C4-2B (cell line): ENCODE measurements around the gene IL1RAPL2.
"Not testable (repeated sequence)": the region's sequence is repeated elsewhere in the genome, so short reads cannot be mapped to it uniquely, and the experiment has no call there.

Source experiments
- H3K27ac ChIP-seq: fragments of 450-650 bp; 2 replicates; pipeline ENCODE4 v1.5.1; 2017
- CTCF ChIP-seq: fragments of 450-650 bp; conservative IDR thresholded peaks from 2 replicates; pipeline ENCODE4 v1.5.1; 2017; ENCODE audit warnings: mild to moderate bottlenecking
- ZFX ChIP-seq: fragments of 450-650 bp; IDR thresholded peaks from 2 replicates; pipeline ENCODE4 v1.6.1; 2017

The IL1RAPL2 gene

DNA sequence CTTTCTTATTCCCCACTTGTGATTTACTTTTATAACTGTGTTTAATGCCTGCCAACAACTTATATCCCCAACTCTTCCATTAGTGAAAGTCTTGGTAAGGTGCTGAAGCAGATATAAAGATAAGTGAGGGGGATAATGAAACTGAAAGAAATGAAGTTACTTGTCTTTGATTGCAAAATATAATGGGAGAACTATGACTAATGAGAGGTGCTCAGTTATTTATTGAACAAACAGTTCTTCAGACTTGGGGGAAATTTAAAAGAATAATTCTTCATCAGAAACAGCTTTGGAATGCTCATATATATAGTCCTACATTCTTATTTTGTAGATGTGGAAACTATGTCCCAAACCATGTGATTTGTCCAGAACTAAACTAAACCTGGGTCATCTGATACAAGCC, 441.0 kb downstream of the IL1RAPL2 start:
- TF ChIP-seq ZFX (no peak), CTCF (no peak)
- no peak overlapping the region for H3K27ac ChIP-seq

GRCh38 chrX:105013719-105014118, 447.7 kb downstream of the IL1RAPL2 start:
- no peak for TF ChIP-seq CTCF
- H3K27ac ChIP-seq = no peak overlapping the region

GRCh38 chrX:105017641-105018040, 451.6 kb downstream of the IL1RAPL2 start:
- TF ChIP-seq ZFX (no peak), CTCF (no peak)
- H3K27ac ChIP-seq = no peak overlapping the region

- no peak overlapping the region for H3K27ac ChIP-seq
- no peak for TF ChIP-seq ZFX
- no peak for TF ChIP-seq CTCF
Measured at GRCh38 chrX:105018865-105019264, 452.9 kb downstream of the IL1RAPL2 start.

DNA sequence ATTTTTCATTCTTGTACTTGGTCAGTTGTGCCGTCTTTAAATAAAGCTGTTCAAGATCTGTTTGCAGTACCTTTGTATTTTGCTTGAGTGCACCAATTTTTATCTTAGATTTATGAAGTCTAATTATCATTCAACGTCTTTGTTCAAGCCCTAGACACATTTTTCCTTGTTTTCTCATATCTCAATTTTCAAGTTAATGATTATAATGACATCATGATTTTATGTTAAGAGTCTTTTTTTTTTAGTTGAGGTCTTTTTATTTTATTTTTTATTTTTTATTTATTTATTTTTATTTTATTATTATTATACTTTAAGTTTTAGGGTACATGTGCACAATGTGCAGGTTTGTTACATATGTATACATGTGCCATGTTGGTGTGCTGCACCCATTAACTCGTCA, 463.0 kb downstream of the IL1RAPL2 start:
- not testable (repeated sequence) for H3K27ac ChIP-seq

DNA sequence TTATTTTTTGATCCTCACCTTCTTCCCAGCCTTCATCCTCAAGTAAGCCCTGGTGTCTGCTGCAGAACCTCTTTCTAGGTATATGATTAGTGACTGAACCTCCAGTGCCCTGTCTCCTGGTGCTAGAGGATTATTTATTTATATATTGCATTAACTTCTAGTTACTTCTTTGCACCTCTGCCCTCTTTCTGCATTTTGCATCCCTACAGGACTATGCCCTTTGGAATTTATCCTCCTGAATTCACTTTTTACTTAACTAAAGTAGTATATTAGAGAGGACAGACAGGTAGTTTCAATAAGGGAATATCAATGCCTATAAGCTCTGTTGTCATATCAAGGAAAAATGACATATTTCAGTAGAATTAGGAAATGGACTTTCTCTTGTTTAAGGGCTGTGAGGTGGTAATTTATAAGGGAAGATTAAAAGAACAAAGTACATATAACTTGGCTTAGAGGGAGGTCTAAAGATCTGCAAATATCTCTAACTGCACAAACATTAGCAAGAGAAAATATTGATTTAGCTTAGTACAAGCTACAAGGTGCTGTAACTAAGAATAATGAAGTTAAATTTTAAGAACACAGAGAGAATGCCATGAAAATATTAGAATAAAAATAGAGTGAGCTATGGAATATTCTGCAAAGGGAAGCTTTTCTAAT, 472.8 kb downstream of the IL1RAPL2 start:
- no peak overlapping the region for H3K27ac ChIP-seq
- TF ChIP-seq CTCF (no peak), ZFX (no peak)

DNA sequence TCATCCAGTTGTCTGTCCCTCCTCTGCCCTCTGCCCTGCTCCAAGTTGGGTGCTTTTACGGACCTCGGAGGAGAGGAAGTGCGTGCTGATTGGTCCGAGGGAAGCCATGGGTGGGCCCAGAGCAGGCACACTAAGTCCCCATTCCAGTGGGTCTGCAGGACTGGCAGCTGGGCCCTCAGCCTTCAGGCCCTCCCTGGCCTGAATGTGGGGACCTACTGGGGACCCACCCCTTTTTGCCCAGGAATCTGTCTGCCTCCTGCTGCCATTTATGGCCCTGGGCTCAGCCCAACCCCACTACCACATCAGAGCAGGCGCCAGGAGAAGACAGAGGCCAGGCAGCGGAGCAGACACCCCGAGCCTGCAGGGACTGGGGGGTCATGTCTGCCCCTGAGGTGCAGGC, 484.9 kb downstream of the IL1RAPL2 start:
- H3K27ac ChIP-seq = no peak overlapping the region
- no peak for TF ChIP-seq CTCF
- TF ChIP-seq ZFX = no peak

GRCh38 chrX:105051364-105051763, 485.4 kb downstream of the IL1RAPL2 start:
- no peak overlapping the region for H3K27ac ChIP-seq
- TF ChIP-seq ZFX = no peak

GRCh38 chrX:105052926-105053325, 486.9 kb downstream of the IL1RAPL2 start:
- H3K27ac ChIP-seq = no peak overlapping the region
- no peak for TF ChIP-seq CTCF
- TF ChIP-seq ZFX = no peak
